Common myeloid progenitor, CD34-positive (primary cell): ENCODE data around the gene DKK2.
"Not testable (repeated sequence)": the region's sequence is repeated elsewhere in the genome, so short reads cannot be mapped to it uniquely, and the experiment has no call there.

ENCODE experiments used
- CTCF ChIA-PET: fragments of 350-600 bp; sonication (Branson Sonifier 250); formaldehyde crosslinking; loops from one replicate; lab custom pipeline; 2021; ENCODE audit warnings: antibody characterized with exemption; lab: Charles Lee
- POLR2A ChIA-PET: fragments of 350-600 bp; sonication (Branson Sonifier 250); formaldehyde crosslinking; loops from one replicate; lab custom pipeline; 2021; ENCODE audit warnings: antibody characterized with exemption; lab: Charles Lee
- DNase-seq, 3 donors: peaks; one replicate each; pipeline versions ENCODE4 v3.0.0 to v3.0.0-alpha.2; 2013
- H3K27ac ChIP-seq, 2 experiments: 1 replicate in 1 of 2; 2 replicates in 1 of 2; pipeline ENCODE4 v1.7.0; 2013; ENCODE audit warnings: inconsistent platforms in 2 of 2, low read length in 2 of 2, mild to moderate bottlenecking in 2 of 2, low read depth in 1 of 2, moderate library complexity in 1 of 2; ENCODE audit not compliant: severe bottlenecking in 2 of 2, insufficient read depth in 1 of 2, poor library complexity in 1 of 2
- H3K27me3 ChIP-seq, 5 experiments: replicated peaks in 2 of 5; 1 replicate in 3 of 5; 2 replicates in 2 of 5; pipeline versions ENCODE4 v1.6.1 to v1.7.0; 2013; ENCODE audit warnings: low read length in 4 of 5, mild to moderate bottlenecking in 2 of 5, moderate library complexity in 2 of 5, inconsistent platforms in 1 of 5; ENCODE audit not compliant: insufficient read depth in 5 of 5, control insufficient read depth in 4 of 5
- H3K36me3 ChIP-seq, 4 experiments: 1 replicate in 2 of 4; 2 replicates in 2 of 4; pipeline versions ENCODE4 v1.6.1 to v1.7.0; 2013; ENCODE audit warnings: low read length in 3 of 4, control low read depth in 1 of 4, mild to moderate bottlenecking in 1 of 4; ENCODE audit not compliant: control insufficient read depth in 4 of 4, insufficient read depth in 4 of 4
- H3K4me1 ChIP-seq, 4 experiments: 1 replicate in 3 of 4; 2 replicates in 1 of 4; pipeline versions ENCODE4 v1.6.1 to v1.7.1; 2013; ENCODE audit warnings: low read length in 3 of 4, mild to moderate bottlenecking in 3 of 4, control low read depth in 1 of 4, inconsistent platforms in 1 of 4, moderate library complexity in 1 of 4; ENCODE audit not compliant: control insufficient read depth in 4 of 4, insufficient read depth in 4 of 4; ENCODE audit errors: control extremely low read depth in 1 of 4
- H3K4me3 ChIP-seq, 7 experiments: 1 replicate in 4 of 7; 2 replicates in 3 of 7; pipeline versions ENCODE4 v1.5.1 to v1.7.0; 2013; ENCODE audit warnings: mild to moderate bottlenecking in 7 of 7, low read length in 6 of 7, moderate library complexity in 6 of 7, inconsistent platforms in 2 of 7, low read depth in 2 of 7, control low read depth in 1 of 7; ENCODE audit not compliant: insufficient read depth in 4 of 7, control insufficient read depth in 1 of 7; ENCODE audit errors: extremely low read depth in 1 of 7
- H3K9me3 ChIP-seq, 5 experiments: 1 replicate in 4 of 5; 2 replicates in 1 of 5; pipeline versions ENCODE4 v1.6.1 to v1.7.1; 2013; ENCODE audit warnings: low read length in 4 of 5, mild to moderate bottlenecking in 2 of 5, inconsistent platforms in 1 of 5, low read depth in 1 of 5, moderate library complexity in 1 of 5; ENCODE audit not compliant: control insufficient read depth in 4 of 5, insufficient read depth in 2 of 5; ENCODE audit errors: control extremely low read depth in 1 of 5
- WGBS: methylation state at CpG from one replicate; pipeline ENCODE4 v1.1.5; 2013; ENCODE audit not compliant: insufficient coverage; 5-methylcytosine and 5-hydroxymethylcytosine counted together

Gene DKK2

GRCh38 chr4:106914223-106914622, 121.9 kb downstream of the DKK2 start:
- DNase-seq: no peak
- POLR2A ChIA-PET: no interaction called here

GRCh38 chr4:106909486-106910188, 126.5 kb downstream of the DKK2 start:
- no peaks in the 10 kb centered on the region for H3K4me1 ChIP-seq
- no CpG with 5 or more reads among the region's 1 CpG for WGBS
- no peak overlapping the region for H3K27ac ChIP-seq
- ChIA-PET CTCF (no interaction called here), POLR2A (interaction anchor here (0.5 to 0.6 kb wide), 2 partner anchors 8 to 275 kb away, joined by 3 read pairs; no protein-coding TSS in a partner anchor)
- no peaks in the 10 kb centered on the region for H3K9me3 ChIP-seq
- no peak overlapping the region for H3K4me3 ChIP-seq
- H3K27me3 ChIP-seq: no peaks in the 10 kb centered on the region
- no peak for DNase-seq
- H3K36me3 ChIP-seq: no peaks in the 10 kb centered on the region

More at GRCh38 chr4:106914223-106914622, 121.9 kb downstream of the DKK2 start:
- no peaks in the 10 kb centered on the region for H3K27me3 ChIP-seq
- no peak overlapping the region for H3K27ac ChIP-seq
- no peaks in the 10 kb centered on the region for H3K9me3 ChIP-seq
- 97% methylated on average over 3 of the region's 3 CpGs for WGBS
- H3K4me1 ChIP-seq: no peaks in the 10 kb centered on the region
- H3K4me3 ChIP-seq: no peak overlapping the region
- CTCF ChIA-PET: no interaction called here
- H3K36me3 ChIP-seq: no peaks in the 10 kb centered on the region

DNA sequence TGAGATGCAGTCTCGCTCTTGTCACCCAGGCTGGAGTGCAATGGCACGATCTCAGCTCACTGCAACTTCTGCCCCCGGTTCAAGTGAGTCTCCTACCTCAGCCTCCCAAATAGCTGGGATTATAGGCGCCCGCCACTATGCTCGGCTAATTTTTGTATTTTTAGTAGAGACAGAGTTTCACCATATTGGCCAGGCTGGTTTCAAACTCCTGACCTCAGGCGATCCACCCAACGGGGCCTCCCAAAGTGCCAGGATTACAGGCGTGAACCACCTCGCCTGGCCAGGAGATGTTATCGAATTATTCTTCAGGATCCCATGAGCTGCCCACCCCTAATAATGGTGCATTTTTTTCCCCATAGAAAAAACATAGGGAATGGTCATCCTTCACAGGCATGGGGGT, 128.1 kb downstream of the DKK2 start:
- DNase-seq, CTCF ChIA-PET, H3K27me3 ChIP-seq, H3K9me3 ChIP-seq, POLR2A ChIA-PET, H3K36me3 ChIP-seq, H3K4me1 ChIP-seq, H3K27ac ChIP-seq, H3K4me3 ChIP-seq: not testable (repeated sequence)
- 100% methylated on average over 4 of the region's 11 CpGs for WGBS

DNA sequence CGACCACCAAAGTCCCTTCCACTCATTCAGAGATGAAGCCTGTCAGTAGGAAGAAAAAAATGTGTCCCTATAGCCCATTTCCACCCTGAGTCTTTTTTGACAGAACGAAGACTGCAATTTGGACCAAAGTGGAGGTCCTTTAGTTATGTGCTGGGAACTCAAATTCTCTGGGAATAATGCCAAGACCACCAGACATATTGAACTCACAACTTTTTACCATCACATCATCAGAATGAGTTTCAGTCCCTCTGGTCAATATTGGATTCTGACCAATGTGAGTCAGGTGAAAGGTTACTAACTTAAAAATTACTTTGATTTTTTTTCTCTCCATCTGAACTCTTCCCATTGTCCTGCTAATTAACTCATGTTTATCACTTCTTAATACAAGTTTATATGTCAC, 128.9 kb downstream of the DKK2 start:
- no peaks in the 10 kb centered on the region for H3K4me1 ChIP-seq
- no peaks in the 10 kb centered on the region for H3K9me3 ChIP-seq
- POLR2A ChIA-PET: no interaction called here
- 100% methylated on average over 1 of the region's 2 CpGs for WGBS
- CTCF ChIA-PET: no interaction called here
- H3K4me3 ChIP-seq: no peak overlapping the region
- H3K27ac ChIP-seq: no peak overlapping the region
- H3K27me3 ChIP-seq: no peaks in the 10 kb centered on the region
- no peaks in the 10 kb centered on the region for H3K36me3 ChIP-seq
- DNase-seq: no peak

DNA sequence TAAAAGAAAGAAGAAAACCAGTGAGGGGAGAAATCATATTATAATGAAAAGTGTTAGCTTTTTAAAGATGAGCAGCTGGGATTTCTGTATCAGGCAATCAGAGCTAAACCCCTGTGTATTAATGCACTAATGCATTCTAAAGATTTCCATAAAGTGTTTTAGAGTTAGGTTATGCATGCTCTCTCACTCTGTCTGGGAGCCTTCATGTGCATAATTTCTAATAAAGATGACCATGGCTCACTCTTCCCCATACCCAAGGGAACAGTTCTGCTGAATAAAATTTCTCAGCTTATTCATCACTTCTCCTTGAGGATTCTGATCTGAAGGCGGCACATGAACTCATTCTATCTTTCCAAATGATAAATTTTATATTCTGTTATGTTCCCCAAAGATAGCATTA, 129.4 kb downstream of the DKK2 start:
- Histone ChIP-seq H3K27me3 (no peaks in the 10 kb centered on the region), H3K36me3 (no peaks in the 10 kb centered on the region), H3K9me3 (no peaks in the 10 kb centered on the region), H3K27ac (no peak overlapping the region), H3K4me1 (no peaks in the 10 kb centered on the region), H3K4me3 (no peak overlapping the region)
- no peak for DNase-seq
- POLR2A ChIA-PET: no interaction called here
- CTCF ChIA-PET: no interaction called here
- 100% methylated on average over 1 of the region's 1 CpG for WGBS

DNA sequence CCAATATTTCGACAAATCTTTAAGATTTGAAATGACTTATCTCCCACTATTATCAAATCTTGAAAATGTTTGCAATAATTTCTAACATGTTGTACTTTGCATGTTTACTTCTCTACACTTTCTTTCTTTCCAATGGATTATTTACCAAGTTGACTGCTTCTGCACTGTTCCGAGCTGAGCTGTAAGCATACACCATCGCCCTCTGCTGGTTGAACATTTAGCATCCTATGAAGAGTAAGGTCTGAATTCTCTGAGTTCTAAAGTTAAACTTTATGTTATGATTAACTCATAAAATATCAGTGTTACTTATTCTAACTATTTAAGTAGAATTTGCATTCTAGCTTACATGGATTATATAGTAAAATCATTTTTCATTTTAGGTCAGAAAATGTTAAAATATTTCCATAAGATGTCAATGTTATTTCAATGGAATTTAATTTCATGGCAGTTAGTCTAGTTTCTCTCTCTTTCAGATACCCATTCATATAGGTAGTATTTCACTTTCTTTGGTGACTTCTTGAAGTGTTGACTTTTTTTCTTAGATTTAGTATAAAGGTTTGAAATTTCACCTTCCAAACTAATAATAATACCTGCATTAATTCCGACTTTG, 137.4 kb downstream of the DKK2 start:
- no peak overlapping the region for H3K27ac ChIP-seq
- no peak overlapping the region for H3K4me3 ChIP-seq
- peak; percentile 17 to 53 (median 48) for DNase-seq
- POLR2A ChIA-PET: no interaction called here
- no peaks in the 10 kb centered on the region for H3K27me3 ChIP-seq
- H3K36me3 ChIP-seq: no peaks in the 10 kb centered on the region
- no CpG with 5 or more reads among the region's 4 CpGs for WGBS
- no peaks in the 10 kb centered on the region for H3K4me1 ChIP-seq
- no peaks in the 10 kb centered on the region for H3K9me3 ChIP-seq
- CTCF ChIA-PET: interaction anchor here (0.8 to 1.0 kb wide), 2 partner anchors 12 to 22 kb away, joined by 3 read pairs; no protein-coding TSS in a partner anchor

GRCh38 chr4:106893903-106894302, 142.2 kb downstream of the DKK2 start:
- Histone ChIP-seq H3K27me3 (no peaks in the 10 kb centered on the region), H3K4me3 (no peak overlapping the region), H3K27ac (no peak overlapping the region), H3K9me3 (no peaks in the 10 kb centered on the region), H3K4me1 (no peaks in the 10 kb centered on the region), H3K36me3 (no peaks in the 10 kb centered on the region)
- no peak for DNase-seq
- WGBS: 80% methylated on average over 2 of the region's 3 CpGs
- ChIA-PET CTCF (interaction anchor here (0.9 kb wide), 1 partner anchor 81 kb away, joined by 3 read pairs; no protein-coding TSS in a partner anchor), POLR2A (no interaction called here)
